ENCODE measurements around the gene DCAF12.
"Not testable (repeated sequence)": the region's sequence is repeated elsewhere in the genome, so short reads cannot be mapped to it uniquely, and the experiment has no call there.

DCAF12 gene

GRCh38 chr9:34139477-34140146 is 13.1 kb upstream of the DCAF12 start:
- no peak overlapping the region for H3K9ac ChIP-seq (ENCODE audit: low read length)
- no peak overlapping the region for H3K4me3 ChIP-seq (ENCODE audit: low read length)
- H2AFZ ChIP-seq (ENCODE audit: low read length), result no peak overlapping the region
- H3F3A ChIP-seq (ENCODE audit: insufficient read depth, low read length), result no peaks in the 10 kb centered on the region
- no peaks in the 10 kb centered on the region for H4K20me1 ChIP-seq (ENCODE audit: insufficient read depth, low read length)
- no peak overlapping the region for H3K4me2 ChIP-seq (ENCODE audit: low read depth, low read length)
- no peaks in the 10 kb centered on the region for H3K9me3 ChIP-seq (replicated peaks; ENCODE audit: insufficient read depth, low read length)
- TF ChIP-seq CTCF (IDR thresholded peaks at IDR 0.05; ENCODE audit: low read length), result no peak
- no peak for TF ChIP-seq EZH2 (optimal IDR thresholded peaks at IDR 0.05; ENCODE audit: low read depth, low read length)
- TF ChIP-seq EZH2phosphoT487 (IDR thresholded peaks at IDR 0.05; ENCODE audit: low read length), result no peak
- no peaks in the 10 kb centered on the region for H3K36me3 ChIP-seq (replicated peaks; ENCODE audit: insufficient read depth, low read length)
- H3K27me3 ChIP-seq (replicated peaks; ENCODE audit: insufficient read depth, low read length), result no peaks in the 10 kb centered on the region
- DNase-seq, result no peak
- H3K4me1 ChIP-seq (ENCODE audit: low read length), result no peaks in the 10 kb centered on the region
- no peak overlapping the region for H3K27ac ChIP-seq (ENCODE audit: low read length)
- H3K79me2 ChIP-seq (ENCODE audit: low read length), result no peaks in the 10 kb centered on the region
- no peaks in the 10 kb centered on the region for H3K9me2 ChIP-seq (replicated peaks; ENCODE audit: insufficient read depth, low read length)

DNA sequence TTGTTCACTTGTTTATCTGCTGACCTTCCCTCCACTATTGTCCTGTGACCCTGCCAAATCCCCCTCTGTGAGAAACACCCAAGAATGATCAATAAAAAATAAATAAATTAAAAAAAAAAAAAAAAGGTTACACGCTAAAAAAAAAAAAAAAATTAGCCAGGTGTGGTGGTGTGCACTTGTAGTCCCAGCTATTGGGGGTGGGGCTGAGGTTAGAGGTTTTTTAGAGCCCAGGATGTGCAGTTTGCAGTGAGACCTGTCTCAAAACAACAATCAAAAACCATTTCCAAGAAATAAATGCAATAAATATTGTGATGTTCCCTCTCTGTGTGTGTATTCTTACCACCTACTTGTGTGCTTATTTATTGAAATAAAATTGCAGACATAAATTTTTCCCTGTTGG is 12.1 kb upstream of the DCAF12 start:
- not testable (repeated sequence) for H3K36me3 ChIP-seq (replicated peaks; ENCODE audit: insufficient read depth, low read length); H3K9me3 ChIP-seq (replicated peaks; ENCODE audit: insufficient read depth, low read length); H4K20me1 ChIP-seq (ENCODE audit: insufficient read depth, low read length); H3K9me2 ChIP-seq (replicated peaks; ENCODE audit: insufficient read depth, low read length); H2AFZ ChIP-seq (ENCODE audit: low read length); H3K79me2 ChIP-seq (ENCODE audit: low read length); H3K27me3 ChIP-seq (replicated peaks; ENCODE audit: insufficient read depth, low read length); H3K4me1 ChIP-seq (ENCODE audit: low read length); H3F3A ChIP-seq (ENCODE audit: insufficient read depth, low read length); H3K9ac ChIP-seq (ENCODE audit: low read length); DNase-seq; H3K4me3 ChIP-seq (ENCODE audit: low read length); H3K27ac ChIP-seq (ENCODE audit: low read length); H3K4me2 ChIP-seq (ENCODE audit: low read depth, low read length)

GRCh38 chr9:34134521-34134920 is 8.0 kb upstream of the DCAF12 start:
- Histone ChIP-seq H3K36me3 (replicated peaks; ENCODE audit: insufficient read depth, low read length) (no peaks in the 10 kb centered on the region), H3K4me1 (ENCODE audit: low read length) (no peaks in the 10 kb centered on the region), H4K20me1 (ENCODE audit: insufficient read depth, low read length) (no peaks in the 10 kb centered on the region), H3K9me3 (replicated peaks; ENCODE audit: insufficient read depth, low read length) (no peaks in the 10 kb centered on the region), H3F3A (ENCODE audit: insufficient read depth, low read length) (no peaks in the 10 kb centered on the region), H3K4me3 (ENCODE audit: low read length) (no peak overlapping the region), H2AFZ (ENCODE audit: low read length) (no peak overlapping the region), H3K79me2 (ENCODE audit: low read length) (no peaks in the 10 kb centered on the region), H3K4me2 (ENCODE audit: low read depth, low read length) (no peak overlapping the region), H3K9ac (ENCODE audit: low read length) (no peak overlapping the region), H3K27me3 (replicated peaks; ENCODE audit: insufficient read depth, low read length) (no peaks in the 10 kb centered on the region), H3K27ac (ENCODE audit: low read length) (no peak overlapping the region), H3K9me2 (replicated peaks; ENCODE audit: insufficient read depth, low read length) (no peaks in the 10 kb centered on the region)
- no peak for DNase-seq
- TF ChIP-seq EZH2 (optimal IDR thresholded peaks at IDR 0.05; ENCODE audit: low read depth, low read length), result no peak
- TF ChIP-seq EZH2phosphoT487 (IDR thresholded peaks at IDR 0.05; ENCODE audit: low read length), result no peak
- no peak for TF ChIP-seq CTCF (IDR thresholded peaks at IDR 0.05; ENCODE audit: low read length)

DNA sequence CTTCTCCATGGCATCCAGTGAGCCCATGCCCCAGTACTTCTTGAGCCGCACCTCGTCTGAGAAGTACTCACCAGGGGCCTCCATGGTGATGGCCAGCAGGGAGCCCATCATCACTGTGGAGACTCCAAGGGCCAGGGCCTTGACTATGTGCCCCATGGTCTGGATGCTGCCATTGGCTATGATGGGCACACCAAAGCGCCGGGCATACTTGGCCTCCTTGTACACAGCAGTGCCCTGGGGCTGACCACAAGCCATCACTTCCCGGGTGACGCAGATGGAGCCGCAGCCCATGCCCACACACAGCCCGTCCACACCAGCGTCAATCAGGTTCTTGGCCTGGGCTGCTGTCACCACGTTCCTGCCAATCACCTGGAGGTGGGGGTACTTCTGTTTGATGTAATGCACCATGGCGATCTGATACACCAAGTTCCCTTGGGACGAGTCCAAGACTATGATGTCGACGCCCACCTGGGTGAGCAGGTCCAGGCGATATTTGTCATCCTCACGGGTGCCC is 7.0 kb upstream of the DCAF12 start:
- H3K27ac ChIP-seq (ENCODE audit: low read length), result no peak overlapping the region

More for the DNA sequence above, 7.0 kb upstream of the DCAF12 start:
- Histone ChIP-seq H2AFZ (ENCODE audit: low read length) (no peak overlapping the region), H3K36me3 (replicated peaks; ENCODE audit: insufficient read depth, low read length) (no peaks in the 10 kb centered on the region), H3K4me2 (ENCODE audit: low read depth, low read length) (no peak overlapping the region), H3K27me3 (replicated peaks; ENCODE audit: insufficient read depth, low read length) (no peaks in the 10 kb centered on the region), H3K4me3 (ENCODE audit: low read length) (no peak overlapping the region), H3K9me3 (replicated peaks; ENCODE audit: insufficient read depth, low read length) (no peaks in the 10 kb centered on the region), H4K20me1 (ENCODE audit: insufficient read depth, low read length) (no peaks in the 10 kb centered on the region), H3F3A (ENCODE audit: insufficient read depth, low read length) (no peaks in the 10 kb centered on the region), H3K9me2 (replicated peaks; ENCODE audit: insufficient read depth, low read length) (no peaks in the 10 kb centered on the region), H3K4me1 (ENCODE audit: low read length) (no peaks in the 10 kb centered on the region), H3K9ac (ENCODE audit: low read length) (no peak overlapping the region), H3K79me2 (ENCODE audit: low read length) (no peaks in the 10 kb centered on the region)
- DNase-seq, result no peak
- TF ChIP-seq EZH2phosphoT487 (IDR thresholded peaks at IDR 0.05; ENCODE audit: low read length) (no peak), CTCF (IDR thresholded peaks at IDR 0.05; ENCODE audit: low read length) (no peak), EZH2 (optimal IDR thresholded peaks at IDR 0.05; ENCODE audit: low read depth, low read length) (no peak)

Measured in MM.1S (cell line).